H9 (cell line): ENCODE data around the gene SPIB. TPM values are rescaled to one million over a fixed set of nuclear protein-coding genes. Genes with fewer than 3 reads are reported as not detected.

Source experiments
- DNase-seq: peaks from one replicate; pipeline ENCODE4 v3.0.0-alpha.2; 2017
- H2AFZ ChIP-seq: one replicate; pipeline ENCODE4 v1.6.1; 2013; ENCODE audit warnings: mild to moderate bottlenecking, low read length, control low read depth, moderate library complexity
- H2AK5ac ChIP-seq: 2 replicates; pipeline ENCODE4 v1.6.1; 2013; ENCODE audit warnings: low read length, control low read depth, mixed read lengths; ENCODE audit not compliant: insufficient read length
- H2BK120ac ChIP-seq: one replicate; pipeline ENCODE4 v1.6.1; 2013; ENCODE audit warnings: low read depth, mild to moderate bottlenecking, low read length, control low read depth, inconsistent platforms; ENCODE audit not compliant: poor library complexity, severe bottlenecking
- H2BK12ac ChIP-seq: 2 replicates; pipeline ENCODE4 v1.6.1; 2013; ENCODE audit warnings: low read length, control low read depth, mixed read lengths, low read depth; ENCODE audit not compliant: insufficient read length
- H2BK15ac ChIP-seq: 2 replicates; pipeline ENCODE4 v1.6.1; 2013; ENCODE audit warnings: low read depth, low read length, control low read depth
- H2BK20ac ChIP-seq: one replicate; pipeline ENCODE4 v1.6.1; 2013; ENCODE audit warnings: low read depth, mild to moderate bottlenecking, low read length, control low read depth, inconsistent platforms; ENCODE audit not compliant: poor library complexity, severe bottlenecking
- H2BK5ac ChIP-seq: 2 replicates; pipeline ENCODE4 v1.6.1; 2013; ENCODE audit warnings: low read length, control low read depth, mixed read lengths; ENCODE audit not compliant: insufficient read length
- H3K14ac ChIP-seq: 2 replicates; pipeline ENCODE4 v1.6.1; 2013; ENCODE audit warnings: low read length, control low read depth; ENCODE audit not compliant: insufficient read depth
- H3K18ac ChIP-seq: 2 replicates; pipeline ENCODE4 v1.6.1; 2013; ENCODE audit warnings: low read depth, mild to moderate bottlenecking, mixed read lengths, low read length, control low read depth; ENCODE audit not compliant: insufficient read length
- H3K23ac ChIP-seq: 2 replicates; pipeline ENCODE4 v1.6.1; 2013; ENCODE audit warnings: low read length, control low read depth, mixed read lengths, low read depth; ENCODE audit not compliant: insufficient read length
- H3K23me2 ChIP-seq: 2 replicates; pipeline ENCODE4 v1.6.1; 2013; ENCODE audit warnings: low read depth, mild to moderate bottlenecking, mixed read lengths, low read length, control low read depth; ENCODE audit not compliant: insufficient read length, poor library complexity, severe bottlenecking
- H3K27ac ChIP-seq: 2 replicates; pipeline ENCODE4 v1.5.1; 2013; ENCODE audit warnings: low read length, control low read depth, mixed read lengths, low read depth; ENCODE audit not compliant: insufficient read length
- H3K27me3 ChIP-seq: 2 replicates; pipeline ENCODE4 v1.6.1; 2013; ENCODE audit warnings: low read length, control low read depth, inconsistent platforms; ENCODE audit not compliant: insufficient read depth
- H3K4ac ChIP-seq: 2 replicates; pipeline ENCODE4 v1.6.1; 2013; ENCODE audit warnings: low read depth, mild to moderate bottlenecking, control low read depth, inconsistent platforms, low read length, moderate library complexity
- H3K4me1 ChIP-seq: 2 replicates; pipeline ENCODE4 v1.6.1; 2013; ENCODE audit warnings: low read length, control low read depth, inconsistent platforms; ENCODE audit not compliant: insufficient read depth
- H3K4me2 ChIP-seq: 2 replicates; pipeline ENCODE4 v1.6.1; 2013; ENCODE audit warnings: low read length, control low read depth, mixed read lengths; ENCODE audit not compliant: insufficient read length, insufficient read depth
- H3K56ac ChIP-seq: 2 replicates; pipeline ENCODE4 v1.6.1; 2013; ENCODE audit warnings: low read depth, mild to moderate bottlenecking, mixed read lengths, low read length, control low read depth; ENCODE audit not compliant: insufficient read length
- H3K79me1 ChIP-seq: 2 replicates; pipeline ENCODE4 v1.6.1; 2013; ENCODE audit warnings: low read depth, mild to moderate bottlenecking, moderate library complexity, low read length, control low read depth, inconsistent platforms; ENCODE audit not compliant: insufficient read depth, poor library complexity, severe bottlenecking
- H3K79me2 ChIP-seq: 2 replicates; pipeline ENCODE4 v1.6.1; 2013; ENCODE audit warnings: low read length, control low read depth, inconsistent platforms; ENCODE audit not compliant: insufficient read depth
- H3K9ac ChIP-seq: 2 replicates; pipeline ENCODE4 v1.6.1; 2013; ENCODE audit warnings: low read length, control low read depth, mixed read lengths; ENCODE audit not compliant: insufficient read length; ENCODE audit errors: extremely low read depth
- H3K9me3 ChIP-seq: one replicate; pipeline ENCODE4 v1.6.1; 2013; ENCODE audit warnings: low read depth, low read length, inconsistent platforms; ENCODE audit not compliant: control insufficient read depth
- H3T11ph ChIP-seq: one replicate; pipeline ENCODE4 v1.6.1; 2013; ENCODE audit warnings: mild to moderate bottlenecking, low read length, control low read depth, inconsistent platforms
- H4K20me1 ChIP-seq: one replicate; pipeline ENCODE4 v1.6.1; 2013; ENCODE audit not compliant: control insufficient read depth, insufficient read length, insufficient read depth
- H4K5ac ChIP-seq: 2 replicates; pipeline ENCODE4 v1.6.1; 2013; ENCODE audit warnings: low read depth, mild to moderate bottlenecking, mixed read lengths, low read length, control low read depth; ENCODE audit not compliant: insufficient read length
- H4K8ac ChIP-seq: replicated peaks from 2 replicates; pipeline ENCODE4 v1.6.1; 2013; ENCODE audit warnings: low read length, control low read depth, mixed read lengths, low read depth; ENCODE audit not compliant: insufficient read length
- H4K91ac ChIP-seq: 2 replicates; pipeline ENCODE4 v1.6.1; 2013; ENCODE audit warnings: low read depth, mild to moderate bottlenecking, moderate library complexity, mixed read lengths, low read length, control low read depth; ENCODE audit not compliant: insufficient read length
- H3K27ac Mint-ChIP-seq, 3 experiments: 2 replicates in 2 of 3; 3 replicates in 1 of 3; pipeline ENCODE4 v1.8.0; 2020 to 2021; ENCODE audit warnings: mixed read lengths in 3 of 3, mild to moderate bottlenecking in 1 of 3, moderate library complexity in 1 of 3
- H3K27me3 Mint-ChIP-seq: 2 replicates; pipeline ENCODE4 v1.8.0; 2021; ENCODE audit warnings: low read depth, mild to moderate bottlenecking, moderate library complexity, mixed read lengths
- H3K36me3 Mint-ChIP-seq, 3 experiments: 2 replicates in 2 of 3; 3 replicates in 1 of 3; pipeline ENCODE4 v1.8.0; 2020 to 2021; ENCODE audit warnings: low read depth in 3 of 3, mixed read lengths in 3 of 3; ENCODE audit not compliant: insufficient read depth in 1 of 3
- H3K4me1 Mint-ChIP-seq, 2 experiments: 2 replicates each; pipeline ENCODE4 v1.8.0; 2020; ENCODE audit warnings: mixed read lengths in 2 of 2
- H3K4me3 Mint-ChIP-seq, 2 experiments: 2 replicates in 1 of 2; 3 replicates in 1 of 2; pipeline ENCODE4 v1.8.0; 2020 to 2021; ENCODE audit warnings: mild to moderate bottlenecking in 2 of 2, mixed read lengths in 2 of 2, moderate library complexity in 1 of 2
- H3K9me3 Mint-ChIP-seq, 2 experiments: 2 replicates in 1 of 2; 3 replicates in 1 of 2; pipeline ENCODE4 v1.8.0; 2020; ENCODE audit warnings: mild to moderate bottlenecking in 2 of 2, mixed read lengths in 2 of 2, moderate library complexity in 1 of 2
- CTCF ChIP-seq: fragments of 200-600 bp; sonication (generic); conservative IDR thresholded peaks from 3 replicates; pipeline ENCODE4 v1.8.0; 2021; ENCODE audit warnings: antibody characterized with exemption, mild to moderate bottlenecking
- WGBS: extraction: QIAGEN DNeasy Blood & Tissue Kit; methylation state at CpG from one replicate; pipeline ENCODE4 v1.1.7; 2013; ENCODE audit warnings: missing lambda C conversion rate, low lambda C conversion rate, mixed read lengths; ENCODE audit not compliant: insufficient read length; ENCODE audit errors: extremely low coverage; 5-methylcytosine and 5-hydroxymethylcytosine counted together
- total RNA-seq: library from RNA; stranded (reverse); gene quantifications from 2 replicates; pipeline ENCODE4 v1.2.1, GENCODE V29; 2021

The SPIB gene
- total RNA-seq, 1 experiment from 2014 or later: 33.3 TPM

- no peak overlapping the region for H2BK15ac ChIP-seq
- peaks cover 15% of the 10 kb centered on the region for H3K23me2 ChIP-seq
- no peaks in the 10 kb centered on the region for H3K27me3 ChIP-seq
- no peak overlapping the region for H3K27ac ChIP-seq
- no peak overlapping the region for H2BK5ac ChIP-seq
- H3K27me3 Mint-ChIP-seq: peaks cover 9% of the 10 kb centered on the region
- no peak for DNase-seq
- no peaks in the 10 kb centered on the region for H3K9me3 ChIP-seq
- peaks cover 3% of the 10 kb centered on the region; the same call in 1 of the 2 replicates for H3K79me2 ChIP-seq
- no peak overlapping the region for H2BK12ac ChIP-seq
- H3K9ac ChIP-seq: no peak overlapping the region
- H3K4me1 Mint-ChIP-seq: peaks cover 20% of the 10 kb centered on the region in 2 experiments
- peaks cover 0 to 22% (median 7%) of the 10 kb centered on the region in 3 experiments; a peak in 4 of 7 replicates for H3K36me3 Mint-ChIP-seq
- H3K4me2 ChIP-seq: no peak overlapping the region
- no peak overlapping the region for H3K18ac ChIP-seq
- H4K20me1 ChIP-seq: no peaks in the 10 kb centered on the region
- H3K79me1 ChIP-seq: no peaks in the 10 kb centered on the region
- H3K56ac ChIP-seq: no peak overlapping the region
- H3T11ph ChIP-seq: no peak overlapping the region
- H4K91ac ChIP-seq: no peak overlapping the region
- H2BK120ac ChIP-seq: no peak overlapping the region
- H3K4me3 Mint-ChIP-seq: no peak overlapping the region
- H2AK5ac ChIP-seq: no peak overlapping the region
- H4K8ac ChIP-seq: no peak overlapping the region
- H3K23ac ChIP-seq: no peak overlapping the region
- WGBS: no CpG with 5 or more reads among the region's 18 CpGs
- peak overlapping the region in 2 of 3 experiments; percentile 59 to 74; a peak in 2 of 7 replicates for H3K27ac Mint-ChIP-seq
- no peak overlapping the region for H3K4ac ChIP-seq
- TF ChIP-seq CTCF: no peak
- H3K14ac ChIP-seq: no peak overlapping the region
- H2BK20ac ChIP-seq: no peak overlapping the region
- no peak overlapping the region for H4K5ac ChIP-seq
- H3K9me3 Mint-ChIP-seq: peaks cover 0 to 3% of the 10 kb centered on the region in 2 experiments; a peak in 1 of 5 replicates
- H3K4me1 ChIP-seq: no peaks in the 10 kb centered on the region
- H2AFZ ChIP-seq: no peak overlapping the region
Measured at GRCh38 chr19:50422397-50423278, 3.9 kb downstream of the SPIB start.
